Parathyroid adenoma (tissue), 2 donors: ENCODE measurements around the gene PIP5K1C.

ENCODE experiments used
- H2AFZ ChIP-seq: fragments of 300-600 bp; sonication (generic); one replicate; pipeline ENCODE4 v1.7.0; 2017; ENCODE audit warnings: antibody characterized with exemption, mild to moderate bottlenecking
- H3K27ac ChIP-seq: fragments of 300-600 bp; sonication (generic); one replicate; pipeline ENCODE4 v1.7.0; 2017
- H3K27me3 ChIP-seq: fragments of 300-600 bp; sonication (generic); one replicate; pipeline ENCODE4 v1.7.0; 2017; ENCODE audit warnings: low read length; ENCODE audit not compliant: control insufficient read depth, insufficient read depth
- H3K36me3 ChIP-seq: fragments of 300-600 bp; sonication (generic); one replicate; pipeline ENCODE4 v1.7.0; 2017; ENCODE audit warnings: low read length; ENCODE audit not compliant: control insufficient read depth, insufficient read depth
- H3K4me1 ChIP-seq: fragments of 300-600 bp; sonication (generic); one replicate; pipeline ENCODE4 v1.7.0; 2017; ENCODE audit warnings: control low read depth
- H3K4me2 ChIP-seq: fragments of 300-600 bp; sonication (generic); one replicate; pipeline ENCODE4 v1.7.0; 2017; ENCODE audit warnings: low read length
- H3K4me3 ChIP-seq: fragments of 300-600 bp; sonication (generic); one replicate; pipeline ENCODE4 v1.7.0; 2017; ENCODE audit warnings: low read depth, low read length
- H3K79me2 ChIP-seq: fragments of 300-600 bp; sonication (generic); one replicate; pipeline ENCODE4 v1.7.0; 2017; ENCODE audit warnings: control low read depth
- H3K9ac ChIP-seq: fragments of 300-600 bp; sonication (generic); one replicate; pipeline ENCODE4 v1.7.0; 2017; ENCODE audit warnings: mild to moderate bottlenecking
- H3K9me3 ChIP-seq: fragments of 300-600 bp; sonication (generic); one replicate; pipeline ENCODE4 v1.7.0; 2017; ENCODE audit warnings: low read length; ENCODE audit not compliant: control insufficient read depth
- CTCF ChIP-seq: fragments of 300-600 bp; sonication (generic); IDR thresholded peaks from one replicate; pipeline ENCODE4 v1.7.0; 2017; ENCODE audit warnings: antibody characterized with exemption, mild to moderate bottlenecking
- donor health status: primary hyperparathyroidism.

Gene PIP5K1C

GRCh38 chr19:3680939-3681338 is 19.3 kb downstream of the PIP5K1C start:
- no peak for TF ChIP-seq CTCF

GRCh38 chr19:3679581-3679980 is 20.7 kb downstream of the PIP5K1C start:
- H3K27me3 ChIP-seq = no peaks in the 10 kb centered on the region
- TF ChIP-seq CTCF = no peak
- no peak overlapping the region for H3K9ac ChIP-seq
- H3K4me2 ChIP-seq = no peak overlapping the region
- H2AFZ ChIP-seq = no peak overlapping the region
- peaks cover 71% of the 10 kb centered on the region for H3K79me2 ChIP-seq
- no peaks in the 10 kb centered on the region for H3K4me1 ChIP-seq
- no peaks in the 10 kb centered on the region for H3K36me3 ChIP-seq
- no peak overlapping the region for H3K4me3 ChIP-seq
- H3K27ac ChIP-seq = no peak overlapping the region
- H3K9me3 ChIP-seq = no peaks in the 10 kb centered on the region

More at GRCh38 chr19:3680939-3681338, 19.3 kb downstream of the PIP5K1C start:
- Histone ChIP-seq H3K4me3 (no peak overlapping the region), H3K9ac (no peak overlapping the region), H3K27ac (no peak overlapping the region), H3K4me1 (no peaks in the 10 kb centered on the region), H2AFZ (no peak overlapping the region), H3K79me2 (peaks cover 76% of the 10 kb centered on the region), H3K9me3 (no peaks in the 10 kb centered on the region), H3K36me3 (no peaks in the 10 kb centered on the region), H3K27me3 (no peaks in the 10 kb centered on the region), H3K4me2 (no peak overlapping the region)

- Histone ChIP-seq H3K4me2 (no peak overlapping the region), H3K4me3 (no peak overlapping the region), H3K27me3 (no peaks in the 10 kb centered on the region), H3K9me3 (no peaks in the 10 kb centered on the region), H2AFZ (no peak overlapping the region), H3K79me2 (peaks cover 68% of the 10 kb centered on the region), H3K4me1 (no peaks in the 10 kb centered on the region), H3K27ac (no peak overlapping the region), H3K36me3 (no peaks in the 10 kb centered on the region), H3K9ac (no peak overlapping the region)
- no peak for TF ChIP-seq CTCF
Observed at GRCh38 chr19:3679138-3679537, 21.1 kb downstream of the PIP5K1C start.

DNA sequence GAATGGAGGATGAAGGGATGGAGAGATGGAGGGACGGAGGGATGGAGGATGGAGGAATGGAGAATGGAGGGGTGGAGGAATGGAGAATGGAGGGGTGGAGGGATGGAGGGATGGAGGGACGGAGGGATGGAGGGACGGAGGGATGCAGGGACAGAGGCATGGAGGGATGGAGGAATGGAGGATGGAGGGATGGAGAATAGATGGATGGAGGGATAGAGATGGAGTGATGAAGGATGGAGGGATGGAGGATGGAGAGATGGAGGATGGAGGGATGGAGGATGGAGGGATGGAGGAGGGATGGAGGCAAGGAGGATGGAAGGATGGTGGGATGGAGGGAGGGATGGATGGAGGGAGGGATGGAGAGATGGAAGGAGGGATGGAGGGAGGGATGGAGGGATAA is 22.1 kb downstream of the PIP5K1C start:
- no peak overlapping the region for H3K4me3 ChIP-seq
- H3K36me3 ChIP-seq = no peaks in the 10 kb centered on the region
- no peak overlapping the region for H3K27ac ChIP-seq
- H2AFZ ChIP-seq = no peak overlapping the region
- TF ChIP-seq CTCF = no peak
- H3K9ac ChIP-seq = no peak overlapping the region
- H3K4me1 ChIP-seq = no peaks in the 10 kb centered on the region
- no peak overlapping the region for H3K4me2 ChIP-seq
- no peaks in the 10 kb centered on the region for H3K9me3 ChIP-seq
- H3K27me3 ChIP-seq = no peaks in the 10 kb centered on the region
- peaks cover 66% of the 10 kb centered on the region for H3K79me2 ChIP-seq

DNA sequence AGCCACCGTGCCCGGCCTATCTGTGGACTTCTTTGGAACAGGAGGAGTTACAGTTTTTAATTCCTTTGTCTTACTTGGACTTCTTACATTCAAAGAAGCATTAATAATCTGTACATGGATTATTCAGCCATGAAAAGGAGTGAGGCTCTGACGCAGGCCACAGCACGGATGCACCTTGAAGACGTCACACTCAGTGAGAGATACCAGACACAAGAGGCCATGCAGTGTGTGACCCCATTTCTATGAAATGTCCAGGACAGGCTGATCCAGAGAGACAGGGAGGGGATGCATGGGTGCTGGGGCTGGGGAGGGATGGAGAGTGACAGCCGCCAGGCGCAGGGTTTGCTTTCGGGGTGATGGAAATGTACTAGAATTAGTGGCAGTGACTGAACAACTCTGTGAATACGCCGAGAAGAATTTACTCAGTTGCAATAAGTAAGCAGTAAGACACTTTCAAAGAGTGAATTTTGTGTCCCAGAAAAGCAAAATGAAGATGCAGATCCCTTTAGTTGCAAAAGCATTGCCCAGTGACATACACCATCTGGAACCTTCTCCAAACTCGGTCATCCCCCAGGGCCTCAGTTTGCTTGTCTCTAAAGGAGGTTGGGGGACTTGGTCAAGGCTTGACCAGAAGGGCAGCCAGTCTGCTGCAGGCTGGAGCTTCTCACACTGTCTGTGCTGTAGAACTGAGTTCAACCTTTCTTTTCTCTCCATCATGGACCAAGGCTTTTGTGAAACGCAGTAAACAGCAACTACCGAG is 25.3 kb downstream of the PIP5K1C start:
- H3K79me2 ChIP-seq = peaks cover 40% of the 10 kb centered on the region
- no peak overlapping the region for H3K4me3 ChIP-seq
- no peak overlapping the region for H2AFZ ChIP-seq
- H3K4me2 ChIP-seq = no peak overlapping the region
- H3K4me1 ChIP-seq = no peaks in the 10 kb centered on the region
- no peaks in the 10 kb centered on the region for H3K36me3 ChIP-seq
- no peak overlapping the region for H3K27ac ChIP-seq
- TF ChIP-seq CTCF = no peak
- no peaks in the 10 kb centered on the region for H3K9me3 ChIP-seq
- H3K9ac ChIP-seq = no peak overlapping the region
- no peaks in the 10 kb centered on the region for H3K27me3 ChIP-seq
